H1 (cell line): ENCODE data around the gene ANKRD29. TPM values are rescaled to one million over a fixed set of nuclear protein-coding genes. Genes with fewer than 3 reads are reported as not detected.

ENCODE experiments used
- CTCF ChIA-PET: fragments of 300-600 bp; sonication (Branson Sonifier 250); formaldehyde crosslinking; loops from one replicate; lab custom pipeline; 2021; ENCODE audit not compliant: partially characterized antibody; lab: Charles Lee
- POLR2A ChIA-PET: fragments of 300-600 bp; sonication (Branson Sonifier 250); formaldehyde crosslinking; loops from one replicate; lab custom pipeline; 2021; ENCODE audit warnings: inconsistent platforms; ENCODE audit not compliant: partially characterized antibody; lab: Charles Lee
- DNase-seq, 2 experiments: peaks; one replicate each; pipeline versions ENCODE4 v3.0.0 to v3.0.0-alpha.2; 2010 to 2022; ENCODE audit warnings: low spot score in 2 of 2, low read depth in 1 of 2, mixed read lengths in 1 of 2
- FAIRE-seq: peaks from 2 replicates; lab custom pipeline; 2011; peaks lifted over from hg19 to GRCh38; lab: Jason Lieb, UNC
- H2AFZ ChIP-seq: 2 replicates; pipeline ENCODE4 v1.8.1; 2012; ENCODE audit warnings: low read length, inconsistent platforms
- H2AK5ac ChIP-seq: 2 replicates; pipeline ENCODE4 v1.6.1; 2013; ENCODE audit warnings: low read depth, low read length
- H2BK120ac ChIP-seq: replicated peaks from 2 replicates; pipeline ENCODE3; 2013; ENCODE audit warnings: low read depth, low read length, inconsistent platforms
- H2BK12ac ChIP-seq: 2 replicates; pipeline ENCODE4 v1.6.1; 2013; ENCODE audit warnings: low read depth, low read length
- H2BK15ac ChIP-seq: 2 replicates; pipeline ENCODE4 v1.6.1; 2013; ENCODE audit warnings: low read length
- H2BK20ac ChIP-seq: 2 replicates; pipeline ENCODE4 v1.6.1; 2013; ENCODE audit warnings: low read length
- H2BK5ac ChIP-seq: 2 replicates; pipeline ENCODE4 v1.6.1; 2013; ENCODE audit warnings: low read depth, low read length
- H3K14ac ChIP-seq: 2 replicates; pipeline ENCODE4 v1.6.1; 2013; ENCODE audit warnings: inconsistent platforms; ENCODE audit not compliant: insufficient read length
- H3K18ac ChIP-seq: 2 replicates; pipeline ENCODE4 v1.6.1; 2013; ENCODE audit warnings: low read length; ENCODE audit errors: extremely low read depth
- H3K23ac ChIP-seq: 2 replicates; pipeline ENCODE4 v1.6.1; 2013; ENCODE audit warnings: inconsistent platforms; ENCODE audit not compliant: insufficient read length
- H3K23me2 ChIP-seq: 2 replicates; pipeline ENCODE4 v1.6.1; 2013; ENCODE audit warnings: low read depth, low read length
- H3K27ac ChIP-seq: 2 replicates; pipeline ENCODE4 v1.6.1; 2011; ENCODE audit warnings: low read depth, low read length, inconsistent platforms
- H3K27me3 ChIP-seq, 4 experiments: replicated peaks in 1 of 4; 1 replicate in 1 of 4; 2 replicates in 3 of 4; pipeline versions ENCODE4 v1.6.1 to v1.8.1; 2011 to 2013; ENCODE audit warnings: low read length in 3 of 4, mild to moderate bottlenecking in 3 of 4, inconsistent platforms in 2 of 4, mixed read lengths in 2 of 4, moderate library complexity in 1 of 4; ENCODE audit not compliant: control insufficient read depth in 3 of 4, insufficient read depth in 3 of 4; ENCODE audit errors: extremely low read depth in 1 of 4
- H3K36me3 ChIP-seq, 4 experiments: 2 replicates each; pipeline versions ENCODE4 v1.6.1 to v1.8.1; 2011 to 2013; ENCODE audit warnings: mild to moderate bottlenecking in 4 of 4, low read length in 3 of 4, moderate library complexity in 2 of 4, control low read depth in 1 of 4, inconsistent platforms in 1 of 4; ENCODE audit not compliant: insufficient read depth in 4 of 4, control insufficient read depth in 2 of 4
- H3K4ac ChIP-seq: replicated peaks from 2 replicates; pipeline ENCODE3; 2013; ENCODE audit warnings: low read length, low read depth, mixed read lengths, inconsistent platforms; ENCODE audit not compliant: insufficient read length
- H3K4me1 ChIP-seq, 4 experiments: replicated peaks in 1 of 4; 1 replicate in 1 of 4; 2 replicates in 3 of 4; pipeline versions ENCODE4 v1.6.1 to v1.8.1; 2011 to 2013; ENCODE audit warnings: low read length in 3 of 4, inconsistent platforms in 2 of 4, mixed read lengths in 1 of 4; ENCODE audit not compliant: insufficient read depth in 4 of 4, control insufficient read depth in 3 of 4
- H3K4me2 ChIP-seq, 2 experiments: 2 replicates each; pipeline versions ENCODE4 v1.6.1 to v1.8.1; 2011 to 2013; ENCODE audit warnings: low read depth in 2 of 2, low read length in 2 of 2, control low read depth in 1 of 2, inconsistent platforms in 1 of 2, mild to moderate bottlenecking in 1 of 2; ENCODE audit not compliant: insufficient read depth in 1 of 2
- H3K4me3 ChIP-seq, 4 experiments: fragments of 200-600, 300-600 bp in 1 of 4; sonication (generic), shearing (Covaris generic), sonication (Bioruptor Twin) in 1 of 4; 2 replicates each; pipeline versions ENCODE4 v1.5.1 to v1.8.1; 2011 to 2016; ENCODE audit warnings: low read length in 4 of 4, low read depth in 3 of 4, control low read depth in 2 of 4, inconsistent platforms in 2 of 4, mild to moderate bottlenecking in 2 of 4, mixed read lengths in 1 of 4, moderate library complexity in 1 of 4; ENCODE audit not compliant: insufficient read depth in 2 of 4; ENCODE audit errors: extremely low read depth in 1 of 4
- H3K56ac ChIP-seq: replicated peaks from 2 replicates; pipeline ENCODE3; 2013; ENCODE audit warnings: low read depth, mild to moderate bottlenecking, mixed read lengths, low read length, inconsistent platforms; ENCODE audit not compliant: insufficient read length
- H3K79me1 ChIP-seq: 2 replicates; pipeline ENCODE4 v1.6.1; 2013; ENCODE audit warnings: low read depth, low read length, control low read depth
- H3K79me2 ChIP-seq, 2 experiments: 2 replicates each; pipeline versions ENCODE4 v1.6.1 to v1.8.1; 2012 to 2013; ENCODE audit warnings: low read length in 2 of 2, mild to moderate bottlenecking in 2 of 2, inconsistent platforms in 1 of 2; ENCODE audit not compliant: insufficient read depth in 2 of 2, control insufficient read depth in 1 of 2
- H3K9ac ChIP-seq, 4 experiments: replicated peaks in 1 of 4; 1 replicate in 1 of 4; 2 replicates in 3 of 4; pipeline versions ENCODE4 v1.6.1 to v1.8.1; 2011 to 2013; ENCODE audit warnings: low read depth in 3 of 4, low read length in 3 of 4, control low read depth in 2 of 4, mild to moderate bottlenecking in 2 of 4, moderate library complexity in 2 of 4, inconsistent platforms in 1 of 4; ENCODE audit errors: extremely low read depth in 1 of 4
- H3K9me3 ChIP-seq, 2 experiments: 2 replicates each; pipeline versions ENCODE4 v1.6.1 to v1.8.1; 2012 to 2013; ENCODE audit warnings: mild to moderate bottlenecking in 2 of 2, moderate library complexity in 2 of 2, control low read depth in 1 of 2, inconsistent platforms in 1 of 2, low read depth in 1 of 2, low read length in 1 of 2, mixed read lengths in 1 of 2; ENCODE audit not compliant: insufficient read depth in 2 of 2
- H4K20me1 ChIP-seq, 2 experiments: replicated peaks in 1 of 2; 2 replicates each; pipeline versions ENCODE3 to v1.8.1; 2011 to 2013; ENCODE audit warnings: inconsistent platforms in 2 of 2, low read length in 2 of 2, mild to moderate bottlenecking in 1 of 2; ENCODE audit not compliant: insufficient read depth in 2 of 2, control insufficient read depth in 1 of 2
- H4K5ac ChIP-seq: 2 replicates; pipeline ENCODE4 v1.6.1; 2013; ENCODE audit warnings: low read length, low read depth, mixed read lengths, inconsistent platforms; ENCODE audit not compliant: insufficient read length
- H4K8ac ChIP-seq: 2 replicates; pipeline ENCODE4 v1.8.0; 2013; ENCODE audit warnings: mild to moderate bottlenecking, moderate library complexity, low read length, inconsistent platforms; ENCODE audit not compliant: insufficient read depth; ENCODE audit errors: extremely low read depth
- H4K91ac ChIP-seq: replicated peaks from 2 replicates; pipeline ENCODE3; 2013; ENCODE audit warnings: low read length, mixed read lengths, inconsistent platforms; ENCODE audit not compliant: insufficient read length
- E2F6 ChIP-seq: IDR thresholded peaks from 2 replicates; pipeline ENCODE4 v1.6.1; 2012; ENCODE audit warnings: inconsistent platforms
- POU5F1 ChIP-seq: IDR thresholded peaks from 2 replicates; pipeline ENCODE4 v1.6.1; 2011; ENCODE audit warnings: low read depth, mild to moderate bottlenecking, low read length, moderate library complexity
- WGBS, 2 experiments: shearing (Covaris generic) in 1 of 2; methylation state at CpG; one replicate each; pipeline versions ENCODE4 v1.1.6 to v1.1.7; 2013 to 2015; ENCODE audit warnings: low lambda C conversion rate in 2 of 2, mixed read lengths in 2 of 2, inconsistent platforms in 1 of 2, low coverage in 1 of 2, missing lambda C conversion rate in 1 of 2; ENCODE audit not compliant: insufficient replicate concordance in 2 of 2, insufficient coverage in 1 of 2, insufficient read length in 1 of 2; ENCODE audit errors: extremely low coverage in 1 of 2, missing lambda C conversion rate in 1 of 2; 5-methylcytosine and 5-hydroxymethylcytosine counted together
- polyA plus RNA-seq, 7 experiments: library from polyadenylated mRNA; depleted of rRNA in 3 of 7; stranded (reverse) in 5 of 7; unstranded in 2 of 7; fragments of >200 nt in 5 of 7; fragments of 200-250 nt in 2 of 7; gene quantifications; 1 replicate in 5 of 7; 2 replicates in 1 of 7; 4 replicates in 1 of 7; pipeline versions ENCODE4 v1.2.1 to v1.2.3, GENCODE V29; 2011 to 2013; ENCODE audit warnings: missing spikeins in 2 of 7, mixed read lengths in 2 of 7
- total RNA-seq: library from RNA; stranded (reverse); fragmentation: NEBNext Ultra II Directional; extraction: Animal tissue kit (Norgen Biotek cat#: 25700); gene quantifications from 2 replicates; pipeline ENCODE4 v1.2.1, GENCODE V29; 2021

ANKRD29 gene
- total and polyA plus RNA-seq, 2 of the 8 experiments (the other 6 are each of a cell fraction or from before 2014, with no cell fraction given) = 3.0 to 7.3 TPM

GRCh38 chr18:23565916-23566547, 96.7 kb downstream of the ANKRD29 start:
- no peak overlapping the region for H4K91ac ChIP-seq
- H2BK20ac ChIP-seq = no peak overlapping the region
- peaks cover 7 to 57% (median 21%) of the 10 kb centered on the region in 4 experiments for H3K36me3 ChIP-seq
- no peak overlapping the region for H2BK12ac ChIP-seq
- WGBS, 2 experiments = 78% methylated on average over 3 of the region's 3 CpGs; no CpG with 5 or more reads in 1 of the 2 experiments
- no peaks in the 10 kb centered on the region for H4K20me1 ChIP-seq
- H3K23ac ChIP-seq = no peak overlapping the region
- no peaks in the 10 kb centered on the region for H3K79me2 ChIP-seq
- H3K14ac ChIP-seq = no peak overlapping the region
- no peak overlapping the region for H2BK15ac ChIP-seq
- H3K23me2 ChIP-seq = no peaks in the 10 kb centered on the region
- no peaks in the 10 kb centered on the region for H3K9me3 ChIP-seq
- FAIRE-seq (no peak), DNase-seq (no peak)
- no peak overlapping the region for H3K4ac ChIP-seq
- H2AFZ ChIP-seq = no peak overlapping the region
- no peak overlapping the region for H3K4me3 ChIP-seq
- ChIA-PET CTCF (interaction anchor here (0.8 kb wide), 1 partner anchor 12 kb away, joined by 3 read pairs; no protein-coding TSS in a partner anchor), POLR2A (no interaction called here)
- no peak overlapping the region for H3K56ac ChIP-seq
- no peak overlapping the region for H2BK5ac ChIP-seq
- no peak for TF ChIP-seq POU5F1
- no peak for TF ChIP-seq E2F6
- H3K9ac ChIP-seq = no peak overlapping the region
- no peak overlapping the region for H2AK5ac ChIP-seq
- H3K27ac ChIP-seq = no peak overlapping the region
- no peak overlapping the region for H3K18ac ChIP-seq
- no peak overlapping the region for H4K5ac ChIP-seq
- H3K79me1 ChIP-seq = no peaks in the 10 kb centered on the region
- no peak overlapping the region for H3K4me2 ChIP-seq
- H3K27me3 ChIP-seq = no peaks in the 10 kb centered on the region
- H3K4me1 ChIP-seq = no peaks in the 10 kb centered on the region
- no peak overlapping the region for H2BK120ac ChIP-seq
- H4K8ac ChIP-seq = no peak overlapping the region
